Measurements from ENCODE around the gene NKAIN4. TPM values are rescaled to one million over a fixed set of nuclear protein-coding genes. Genes with fewer than 3 reads are reported as not detected.

NKAIN4 gene
- total RNA-seq, 2 experiments from 2014 or later: not detected

DNA sequence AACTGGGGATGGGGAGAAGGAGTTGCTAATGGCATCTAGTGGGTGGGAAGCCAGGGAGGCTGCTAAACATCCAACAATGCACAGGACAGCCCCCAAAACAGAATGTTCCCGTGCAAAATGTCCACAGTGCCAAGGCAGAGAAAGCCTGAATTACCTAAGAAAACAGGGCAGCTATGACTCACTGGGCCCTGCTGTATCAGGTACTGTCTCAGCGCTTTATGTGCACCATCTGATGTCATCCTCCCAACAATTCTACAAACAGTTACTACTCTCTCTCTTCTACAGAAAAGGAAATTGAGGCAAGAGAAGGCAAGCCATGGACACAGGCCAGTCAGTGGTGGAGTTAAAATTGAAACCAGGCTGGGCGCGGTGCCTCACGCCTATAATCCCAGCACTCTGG, 41.5 kb downstream of the NKAIN4 start:
- peaks cover 77% of the 10 kb centered on the region for H3K79me2 ChIP-seq (ENCODE audit: insufficient read depth, low read depth, low read length)
- ChIA-PET POLR2A (no interaction called here), CTCF (ENCODE audit: unreplicated experiment) (no interaction called here)
- H3K9me3 ChIP-seq (ENCODE audit: low read length): no peaks in the 10 kb centered on the region
- no peak overlapping the region for H3K4me3 ChIP-seq (ENCODE audit: low read depth, low read length, poor library complexity, severe bottlenecking)
- no peak for DNase-seq (ENCODE audit: low spot score)
- H4K20me1 ChIP-seq (ENCODE audit: insufficient read depth, low read length): peaks cover 43% of the 10 kb centered on the region
- no peak overlapping the region for H3K4me2 ChIP-seq (ENCODE audit: low read length)
- peaks cover 78% of the 10 kb centered on the region for H3K36me3 ChIP-seq (ENCODE audit: insufficient read depth, low read length)
- TF ChIP-seq EZH2phosphoT487 (IDR thresholded peaks at IDR 0.05; ENCODE audit: borderline replicate concordance, low read depth, low read length): no peak
- TF ChIP-seq, protein P1, sequence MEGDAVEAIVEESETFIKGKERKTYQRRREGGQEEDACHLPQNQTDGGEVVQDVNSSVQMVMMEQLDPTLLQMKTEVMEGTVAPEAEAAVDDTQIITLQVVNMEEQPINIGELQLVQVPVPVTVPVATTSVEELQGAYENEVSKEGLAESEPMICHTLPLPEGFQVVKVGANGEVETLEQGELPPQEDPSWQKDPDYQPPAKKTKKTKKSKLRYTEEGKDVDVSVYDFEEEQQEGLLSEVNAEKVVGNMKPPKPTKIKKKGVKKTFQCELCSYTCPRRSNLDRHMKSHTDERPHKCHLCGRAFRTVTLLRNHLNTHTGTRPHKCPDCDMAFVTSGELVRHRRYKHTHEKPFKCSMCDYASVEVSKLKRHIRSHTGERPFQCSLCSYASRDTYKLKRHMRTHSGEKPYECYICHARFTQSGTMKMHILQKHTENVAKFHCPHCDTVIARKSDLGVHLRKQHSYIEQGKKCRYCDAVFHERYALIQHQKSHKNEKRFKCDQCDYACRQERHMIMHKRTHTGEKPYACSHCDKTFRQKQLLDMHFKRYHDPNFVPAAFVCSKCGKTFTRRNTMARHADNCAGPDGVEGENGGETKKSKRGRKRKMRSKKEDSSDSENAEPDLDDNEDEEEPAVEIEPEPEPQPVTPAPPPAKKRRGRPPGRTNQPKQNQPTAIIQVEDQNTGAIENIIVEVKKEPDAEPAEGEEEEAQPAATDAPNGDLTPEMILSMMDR (conservative IDR thresholded peaks at IDR 0.05; ENCODE audit: low read length): no peak
- H2AFZ ChIP-seq (ENCODE audit: low read length): no peak overlapping the region
- intact Hi-C loops (cut with micrococcal nuclease; ENCODE audit: unreplicated experiment): no loop called here
- peaks cover 23% of the 10 kb centered on the region for H3K4me1 ChIP-seq (ENCODE audit: insufficient read depth, low read length, poor library complexity, severe bottlenecking)
- BruUV-seq (replicated peaks): no TSS peak
- H3K9me2 ChIP-seq (ENCODE audit: insufficient read depth, low read length): no peaks in the 10 kb centered on the region
- H3K27ac ChIP-seq (ENCODE audit: low read depth, low read length, poor library complexity, severe bottlenecking): no peak overlapping the region

DNA sequence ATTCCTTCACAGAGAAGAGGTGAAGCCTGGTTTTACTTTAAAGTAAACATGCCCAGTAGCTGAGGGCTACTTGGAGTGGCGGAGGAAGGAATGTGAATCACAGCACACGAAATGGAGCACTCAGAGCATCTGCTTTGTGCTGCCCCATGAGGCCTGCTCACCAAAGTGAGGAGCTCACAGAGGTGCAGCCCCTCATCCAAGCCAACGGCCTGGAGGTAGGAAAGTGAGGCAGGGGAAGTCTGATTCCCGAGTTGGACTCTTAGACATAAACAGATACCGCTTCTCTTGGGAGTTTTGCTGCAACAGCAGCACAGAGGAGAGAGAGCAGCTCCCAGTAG, 41.9 kb downstream of the NKAIN4 start:
- DNase-seq (ENCODE audit: low spot score): no peak
- H3K36me3 ChIP-seq (ENCODE audit: insufficient read depth, low read length): peaks cover 83% of the 10 kb centered on the region

DNA sequence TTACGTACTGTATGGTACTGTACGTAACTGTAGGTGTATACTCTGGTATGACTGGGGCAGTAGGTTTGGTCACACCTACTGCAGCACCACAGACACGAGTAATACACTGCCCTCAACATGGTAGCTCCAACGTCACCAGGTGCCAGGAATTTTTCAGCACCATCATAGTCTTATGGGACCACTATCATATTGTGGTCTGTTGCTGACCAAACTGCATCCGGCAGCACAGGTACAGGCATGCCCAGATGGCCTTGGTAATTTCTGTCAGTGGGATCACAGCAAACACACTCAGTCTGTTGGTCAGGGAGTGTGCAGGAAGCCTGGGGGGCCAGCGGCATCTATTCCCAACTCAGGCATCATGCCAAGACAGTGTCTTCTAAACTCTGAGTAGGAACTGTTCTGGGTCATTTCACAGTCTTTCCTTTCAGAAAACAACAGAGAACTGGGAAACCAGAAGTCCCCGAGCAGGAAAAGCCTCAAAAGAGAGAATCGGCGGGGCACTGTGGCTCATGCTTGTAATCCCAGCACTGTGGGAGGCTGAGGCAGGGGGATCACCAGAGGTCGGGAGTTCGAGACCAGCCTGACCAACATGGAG, 44.2 kb downstream of the NKAIN4 start:
- no TSS peak for BruUV-seq (replicated peaks)
- no peak for DNase-seq (ENCODE audit: low spot score)
- no peak overlapping the region for H3K4me3 ChIP-seq (ENCODE audit: low read depth, low read length, poor library complexity, severe bottlenecking)
- H3K4me1 ChIP-seq (ENCODE audit: insufficient read depth, low read length, poor library complexity, severe bottlenecking): peaks cover 11% of the 10 kb centered on the region
- peaks cover 81% of the 10 kb centered on the region for H3K79me2 ChIP-seq (ENCODE audit: insufficient read depth, low read depth, low read length)
- H3K9me3 ChIP-seq (ENCODE audit: low read length): no peaks in the 10 kb centered on the region
- H3K27ac ChIP-seq (ENCODE audit: low read depth, low read length, poor library complexity, severe bottlenecking): no peak overlapping the region
- TF ChIP-seq, protein P1 (conservative IDR thresholded peaks at IDR 0.05; ENCODE audit: low read length): no peak
- no peak for TF ChIP-seq EZH2phosphoT487 (IDR thresholded peaks at IDR 0.05; ENCODE audit: borderline replicate concordance, low read depth, low read length)
- no peak overlapping the region for H3K4me2 ChIP-seq (ENCODE audit: low read length)
- peaks cover 48% of the 10 kb centered on the region for H4K20me1 ChIP-seq (ENCODE audit: insufficient read depth, low read length)
- peaks cover 95% of the 10 kb centered on the region for H3K36me3 ChIP-seq (ENCODE audit: insufficient read depth, low read length)
- POLR2A ChIA-PET: no interaction called here
- CTCF ChIA-PET (ENCODE audit: unreplicated experiment): no interaction called here
- intact Hi-C loops (cut with micrococcal nuclease; ENCODE audit: unreplicated experiment): no loop called here
- no peaks in the 10 kb centered on the region for H3K9me2 ChIP-seq (ENCODE audit: insufficient read depth, low read length)
- H2AFZ ChIP-seq (ENCODE audit: low read length): no peak overlapping the region

More for the DNA sequence above, 41.9 kb downstream of the NKAIN4 start:
- CTCF ChIA-PET (ENCODE audit: unreplicated experiment): no interaction called here
- intact Hi-C loops (cut with micrococcal nuclease; ENCODE audit: unreplicated experiment): no loop called here
- Histone ChIP-seq H3K27ac (ENCODE audit: low read depth, low read length, poor library complexity, severe bottlenecking) (no peak overlapping the region), H3K79me2 (ENCODE audit: insufficient read depth, low read depth, low read length) (peaks cover 82% of the 10 kb centered on the region), H4K20me1 (ENCODE audit: insufficient read depth, low read length) (peaks cover 44% of the 10 kb centered on the region), H2AFZ (ENCODE audit: low read length) (no peak overlapping the region), H3K9me2 (ENCODE audit: insufficient read depth, low read length) (no peaks in the 10 kb centered on the region), H3K4me2 (ENCODE audit: low read length) (no peak overlapping the region), H3K4me3 (ENCODE audit: low read depth, low read length, poor library complexity, severe bottlenecking) (no peak overlapping the region), H3K9me3 (ENCODE audit: low read length) (no peaks in the 10 kb centered on the region), H3K4me1 (ENCODE audit: insufficient read depth, low read length, poor library complexity, severe bottlenecking) (peaks cover 21% of the 10 kb centered on the region)
- no TSS peak for BruUV-seq (replicated peaks)
- no peak for TF ChIP-seq EZH2phosphoT487 (IDR thresholded peaks at IDR 0.05; ENCODE audit: borderline replicate concordance, low read depth, low read length)
- TF ChIP-seq, protein P1 (conservative IDR thresholded peaks at IDR 0.05; ENCODE audit: low read length): no peak
- POLR2A ChIA-PET: no interaction called here

Measured in OCI-LY7 (cell line).